AG09309 (cell line): ENCODE measurements around the gene HSP90AB1.

ENCODE experiments used
- DNase-seq: peaks from one replicate; pipeline ENCODE4 v3.0.0-alpha.2; 2010; ENCODE audit warnings: low read depth
- H3K4me3 ChIP-seq: 2 replicates; pipeline ENCODE4 v1.5.1; 2011; ENCODE audit warnings: mild to moderate bottlenecking, low read depth, low read length, moderate library complexity; ENCODE audit not compliant: control insufficient read depth
- CTCF ChIP-seq: IDR thresholded peaks from 2 replicates; pipeline ENCODE4 v1.5.1; 2011; ENCODE audit warnings: mild to moderate bottlenecking, low read depth, low read length, inconsistent platforms; ENCODE audit not compliant: insufficient read depth, control insufficient read depth; ENCODE audit errors: missing control alignments

The HSP90AB1 gene

DNA sequence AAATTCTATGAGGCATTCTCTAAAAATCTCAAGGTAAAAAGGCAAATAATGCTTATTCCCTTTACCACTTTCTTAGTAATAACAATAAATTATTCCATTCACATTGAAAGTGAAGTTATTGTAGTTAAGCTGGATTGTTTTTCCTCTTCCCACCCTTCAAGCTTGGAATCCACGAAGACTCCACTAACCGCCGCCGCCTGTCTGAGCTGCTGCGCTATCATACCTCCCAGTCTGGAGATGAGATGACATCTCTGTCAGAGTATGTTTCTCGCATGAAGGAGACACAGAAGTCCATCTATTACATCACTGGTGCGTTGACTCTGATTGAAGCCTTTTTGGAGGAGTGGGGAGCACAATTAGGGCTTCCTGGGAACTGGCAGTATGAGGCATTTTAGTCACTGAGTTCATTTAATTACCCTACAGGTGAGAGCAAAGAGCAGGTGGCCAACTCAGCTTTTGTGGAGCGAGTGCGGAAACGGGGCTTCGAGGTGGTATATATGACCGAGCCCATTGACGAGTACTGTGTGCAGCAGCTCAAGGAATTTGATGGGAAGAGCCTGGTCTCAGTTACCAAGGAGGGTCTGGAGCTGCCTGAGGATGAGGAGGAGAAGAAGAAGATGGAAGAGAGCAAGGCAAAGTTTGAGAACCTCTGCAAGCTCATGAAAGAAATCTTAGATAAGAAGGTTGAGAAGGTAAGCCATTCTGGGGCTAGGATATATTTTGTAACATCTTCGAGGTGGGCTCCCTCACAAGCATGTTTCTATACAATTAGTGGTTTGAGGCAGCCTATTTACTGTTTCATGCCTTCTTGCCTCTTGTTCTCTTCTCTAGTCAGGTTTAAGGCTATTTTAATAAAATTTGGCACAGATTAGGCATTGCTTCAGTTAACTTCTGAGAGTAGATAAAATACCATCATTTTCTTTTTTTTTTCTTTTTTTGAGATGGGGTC, 4.9 kb downstream of the HSP90AB1 start:
- no peak for TF ChIP-seq CTCF
- DNase-seq, result no peak
- no peak overlapping the region for H3K4me3 ChIP-seq

GRCh38 chr6:44253307-44254101, 6.6 kb downstream of the HSP90AB1 start:
- H3K4me3 ChIP-seq, result no peak overlapping the region
- no peak for DNase-seq
- peak; percentile 53 for TF ChIP-seq CTCF

DNA sequence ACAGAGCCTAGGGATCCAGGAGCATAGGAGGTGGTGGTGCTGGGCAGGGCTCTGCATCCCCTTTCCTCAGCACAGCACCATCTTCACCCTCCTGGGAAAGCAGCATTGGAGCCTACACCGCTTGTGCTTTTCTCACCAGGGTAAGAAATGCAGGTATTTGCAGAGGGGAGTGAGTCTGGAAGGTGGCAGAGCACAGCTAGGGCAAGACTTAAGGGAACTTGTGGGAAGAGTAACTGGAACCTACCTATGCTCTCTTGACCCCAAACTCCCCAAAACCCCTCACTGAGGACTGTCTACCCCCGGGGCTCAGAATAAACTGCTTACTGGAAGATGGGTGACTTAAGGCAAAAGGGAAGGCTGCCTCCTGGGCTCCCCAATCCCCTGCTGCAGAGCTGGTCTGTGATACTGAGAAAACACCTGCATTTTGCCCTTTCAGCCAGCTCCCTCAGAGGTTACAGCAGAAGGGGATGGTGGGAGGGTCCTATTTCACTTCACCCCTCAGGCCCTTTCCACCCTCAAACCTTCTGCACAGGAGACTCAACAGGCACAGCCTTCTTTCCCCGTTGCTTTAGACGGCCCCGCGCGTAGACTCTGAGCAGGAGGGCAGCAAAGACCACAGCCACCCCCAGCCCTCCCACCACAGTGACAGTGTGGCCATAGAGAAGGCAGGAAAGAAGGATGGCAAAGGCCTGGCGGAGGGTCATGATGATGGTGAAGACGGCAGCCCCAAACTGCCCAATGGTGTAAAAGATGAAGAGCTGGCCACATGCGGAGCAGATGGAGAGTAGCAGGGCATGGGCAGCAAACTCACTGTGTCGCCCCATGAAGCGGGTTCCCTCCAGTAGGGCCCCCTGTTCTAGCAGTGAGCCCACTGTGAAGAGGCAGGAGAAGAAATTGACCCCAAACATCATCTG, 7.5 kb downstream of the HSP90AB1 start:
- DNase-seq, result no peak
- no peak for TF ChIP-seq CTCF
- H3K4me3 ChIP-seq, result no peak overlapping the region

DNA sequence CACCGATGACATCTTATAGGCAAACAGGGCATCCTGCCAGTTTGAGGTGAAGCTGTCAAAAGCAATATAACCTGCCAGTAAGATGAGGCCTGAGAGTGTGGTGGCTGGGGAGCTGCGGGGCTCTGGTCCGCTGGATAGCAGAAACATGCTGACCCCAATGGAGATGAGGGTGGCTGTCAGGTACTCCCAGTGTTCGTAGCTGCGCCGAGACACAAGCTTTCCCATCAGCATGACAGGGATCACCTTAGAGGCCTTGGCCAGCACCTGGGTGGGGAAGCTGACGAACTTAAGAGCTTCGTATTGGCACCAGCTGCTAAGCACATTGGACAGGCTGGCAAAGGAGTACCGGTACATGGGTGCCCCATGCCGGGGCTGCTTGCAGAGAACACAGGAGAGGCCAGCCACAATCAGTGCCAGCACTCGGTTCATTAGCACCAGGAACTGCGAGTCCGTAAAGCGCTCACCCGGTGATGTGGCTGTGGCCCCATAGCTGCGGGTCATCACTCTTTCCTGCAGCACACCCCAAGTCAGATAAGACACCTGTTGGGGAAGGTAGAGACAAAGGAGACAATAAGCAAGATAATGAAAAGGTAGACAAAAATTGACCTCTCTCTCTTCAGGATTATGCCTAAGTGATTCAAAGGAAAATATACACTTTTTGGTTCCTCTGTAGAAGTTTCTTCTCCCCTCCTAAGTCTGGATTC, 8.4 kb downstream of the HSP90AB1 start:
- no peak for DNase-seq
- no peak for TF ChIP-seq CTCF
- no peak overlapping the region for H3K4me3 ChIP-seq

GRCh38 chr6:44255871-44256774, 9.2 kb downstream of the HSP90AB1 start:
- peak overlapping the region; percentile 89 for H3K4me3 ChIP-seq
- no peak for DNase-seq
- no peak for TF ChIP-seq CTCF
